K562 (cell line): ENCODE results near the gene CCDC187. TPM values are rescaled to one million over a fixed set of nuclear protein-coding genes. Genes with fewer than 3 reads are reported as not detected.
A peak's percentile ranks its signal among the peaks of the same experiment; 100 is the strongest.
"Not testable (repeated sequence)": the region's sequence is repeated elsewhere in the genome, so short reads cannot be mapped to it uniquely, and the experiment has no call there.

Source experiments
- ATAC-seq: fragments of 200-7000 bp; cut with Tn5 transposase; 3 replicates; pipeline ENCODE4 v1.9.1; 2020; ENCODE audit warnings: moderate library complexity
- BruUV-seq: library from RNA; stranded (reverse); fragments of 400-500 nt; replicated peaks from 2 replicates; lab custom pipeline; 2021; lab: Mats Ljungman, UMichigan
- CTCF ChIA-PET: fragments of 300-600 bp; formaldehyde crosslinking; extraction: SDS; loops from one replicate; lab custom pipeline; 2021; ENCODE audit warnings: low intra/inter-chr PET ratio; lab: Yijun Ruan, JAX
- POLR2A ChIA-PET: fragments of 300-600, 350-650 bp; sonication (Branson Sonifier 250); formaldehyde crosslinking; extraction: SDS; loops from one replicate; lab custom pipeline; 2021; ENCODE audit warnings: antibody characterized with exemption, inconsistent platforms; lab: Yijun Ruan, JAX
- DNase-seq, 4 experiments: peaks; one replicate each; pipeline versions ENCODE4 v3.0.0 to v3.0.0-alpha.2; 2011 to 2018; ENCODE audit warnings: low spot score in 3 of 4, mixed read lengths in 3 of 4; ENCODE audit errors: extremely low read depth in 1 of 4
- FAIRE-seq: peaks from 2 replicates; lab custom pipeline; 2011; peaks lifted over from hg19 to GRCh38; lab: Jason Lieb, UNC
- H2AFZ ChIP-seq: 2 replicates; pipeline ENCODE4 v1.6.0; 2011; ENCODE audit warnings: low read depth, low read length, control low read depth, inconsistent platforms
- H3K27ac ChIP-seq: fragments of 200-600 bp; 3 replicates; pipeline ENCODE4 v1.8.0; 2011; ENCODE audit warnings: low read depth, mild to moderate bottlenecking, control low read depth, inconsistent platforms, low read length, moderate library complexity, mixed read lengths; ENCODE audit errors: extremely low read depth
- H3K27me3 ChIP-seq, 2 experiments: fragments of 300-600 bp in 1 of 2; 2 replicates in 1 of 2; 3 replicates in 1 of 2; pipeline versions ENCODE4 v1.6.0 to v1.8.0; 2011; ENCODE audit warnings: inconsistent platforms in 2 of 2, low read length in 2 of 2, mild to moderate bottlenecking in 1 of 2, mixed read lengths in 1 of 2, moderate library complexity in 1 of 2; ENCODE audit not compliant: control insufficient read depth in 2 of 2, insufficient read depth in 2 of 2
- H3K36me3 ChIP-seq: fragments of 300-600 bp; 3 replicates; pipeline ENCODE4 v1.8.0; 2011; ENCODE audit warnings: mild to moderate bottlenecking, low read length, inconsistent platforms; ENCODE audit not compliant: control insufficient read depth, insufficient read depth
- H3K4me1 ChIP-seq, 2 experiments: fragments of 200-600 bp in 1 of 2; replicated peaks in 1 of 2; 2 replicates in 1 of 2; 3 replicates in 1 of 2; pipeline versions ENCODE4 v1.5.1 to v1.8.0; 2011; ENCODE audit warnings: inconsistent platforms in 2 of 2, low read length in 2 of 2, mild to moderate bottlenecking in 1 of 2, mixed read lengths in 1 of 2, moderate library complexity in 1 of 2; ENCODE audit not compliant: control insufficient read depth in 2 of 2, insufficient read depth in 2 of 2
- H3K4me2 ChIP-seq: 2 replicates; pipeline ENCODE4 v1.6.1; 2011; ENCODE audit warnings: low read length, control low read depth, inconsistent platforms, mixed read lengths; ENCODE audit not compliant: insufficient read depth
- H3K4me3 ChIP-seq: fragments of 200-600 bp; sonication (generic), shearing (Covaris generic); 2 replicates; pipeline ENCODE4 v1.5.1; 2016; ENCODE audit warnings: control low read depth, inconsistent platforms
- H3K79me2 ChIP-seq: fragments of 200-600 bp; 3 replicates; pipeline ENCODE4 v1.8.0; 2011; ENCODE audit warnings: low read length, inconsistent platforms; ENCODE audit not compliant: control insufficient read depth, insufficient read depth
- H3K9ac ChIP-seq, 2 experiments: 2 replicates each; pipeline versions ENCODE4 v1.6.0 to v1.6.1; 2011; ENCODE audit warnings: low read depth in 2 of 2, low read length in 2 of 2, control low read depth in 1 of 2, inconsistent platforms in 1 of 2, mild to moderate bottlenecking in 1 of 2, mixed read lengths in 1 of 2; ENCODE audit not compliant: insufficient read depth in 1 of 2
- H3K9me1 ChIP-seq: one replicate; pipeline ENCODE4 v1.6.0; 2011; ENCODE audit warnings: inconsistent platforms, mild to moderate bottlenecking, low read length, moderate library complexity; ENCODE audit not compliant: control insufficient read depth, insufficient read depth
- H3K9me3 ChIP-seq: replicated peaks from 2 replicates; pipeline ENCODE4 v1.5.1; 2011; ENCODE audit warnings: low read depth, low read length, inconsistent platforms; ENCODE audit not compliant: control insufficient read depth, insufficient read depth
- H4K20me1 ChIP-seq: replicated peaks from 2 replicates; pipeline ENCODE4 v1.6.1; 2011; ENCODE audit warnings: low read length, inconsistent platforms, mixed read lengths; ENCODE audit not compliant: control insufficient read depth, insufficient read depth
- BCOR ChIP-seq: fragments of 450-650 bp; IDR thresholded peaks from 2 replicates; pipeline ENCODE4 v1.6.1; 2016
- KDM1A ChIP-seq, 2 experiments: fragments of 450-650 bp; IDR thresholded peaks; 2 replicates each; pipeline ENCODE4 v1.6.1; 2016; ENCODE audit warnings: mild to moderate bottlenecking in 2 of 2
- ZNF146 ChIP-seq: IDR thresholded peaks from one replicate; pipeline ENCODE4 v1.6.1; 2018; ENCODE audit warnings: missing compliant biosample characterization; ENCODE audit not compliant: unreplicated experiment
- WGBS: fragments of 100-300 bp; shearing (Covaris generic); methylation state at CpG from one replicate; pipeline ENCODE4 v1.1.6; 2016; ENCODE audit warnings: low coverage, mixed read lengths; ENCODE audit not compliant: insufficient coverage; ENCODE audit errors: missing lambda C conversion rate; 5-methylcytosine and 5-hydroxymethylcytosine counted together
- in situ Hi-C: fragments of 300-500 bp; cut with MboI; formaldehyde crosslinking; loops from 4 replicates; pipeline ENCODE4 v1.15.0; 2018; ENCODE audit warnings: inconsistent platforms, mixed read lengths
- intact Hi-C: fragments of 100-400 bp; cut with micrococcal nuclease; formaldehyde crosslinking; loops from 2 replicates; pipeline ENCODE4 v1.14.2; 2022
- polyA plus RNA-seq, 8 experiments: library from polyadenylated mRNA; depleted of rRNA in 4 of 8; stranded (reverse) in 5 of 8; unstranded in 3 of 8; fragments of >200 nt; fragmentation: Nextera tagmentation in 2 of 8; fragmentation: Illumina TruSeq in 1 of 8; extraction: Ambion mirVana in 2 of 8; extraction: Trizol in 1 of 8; gene quantifications; 2 replicates each; pipeline versions ENCODE4 v1.2.1 to v1.2.3, GENCODE V29; 2011 to 2014; ENCODE audit warnings: inconsistent platforms in 1 of 8, missing spikeins in 1 of 8
- total RNA-seq, 7 experiments: library from RNA; depleted of rRNA in 6 of 7; stranded (reverse); fragments of >200 nt in 6 of 7; fragmentation: Illumina TruSeq in 2 of 7; extraction: Trizol in 2 of 7; gene quantifications; 2 replicates each; pipeline versions ENCODE4 v1.2.1 to v1.2.3, GENCODE V29; 2011 to 2021; ENCODE audit warnings: low replicate concordance in 1 of 7

CCDC187 gene
- total and polyA plus RNA-seq, 9 of the 15 experiments (the other 6 are each of a cell fraction or from before 2014, with no cell fraction given): not detected

DNA sequence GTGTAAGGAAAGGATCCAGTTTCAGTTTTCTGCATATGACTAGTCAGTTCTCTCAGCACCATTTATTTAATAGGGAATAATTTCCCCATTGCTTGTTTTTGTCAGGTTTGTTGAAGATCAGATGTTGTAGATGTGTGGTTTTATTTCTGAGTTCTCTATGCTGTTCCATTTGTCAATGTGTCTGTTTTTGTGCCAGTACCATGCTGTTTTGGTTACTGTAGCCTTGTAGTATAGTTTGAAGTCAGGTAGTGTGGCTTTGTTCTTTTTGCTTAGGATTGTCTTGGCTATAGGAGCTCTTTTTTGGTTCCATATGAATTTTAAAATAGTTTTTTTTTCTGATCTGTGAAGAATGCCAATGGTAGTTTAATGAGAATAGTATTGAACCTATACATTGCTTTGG, 17.1 kb upstream of the CCDC187 start:
- peak; percentile 48; the same call in 1 of the 2 replicates for TF ChIP-seq BCOR
- TF ChIP-seq, all 486 proteins: peak for 1; not testable (repeated sequence) for 485
- POLR2A ChIA-PET: interaction anchor here (0.9 kb wide), 1 partner anchor 106 kb away, joined by 3 read pairs; no protein-coding TSS in a partner anchor
- H3K27me3 ChIP-seq: peaks cover 19 to 55% of the 10 kb centered on the region in 2 experiments; a peak in 4 of 5 replicates
- H2AFZ ChIP-seq, H3K4me3 ChIP-seq, in situ Hi-C loops, intact Hi-C loops, DNase-seq, FAIRE-seq, H3K9me3 ChIP-seq, CTCF ChIA-PET, H3K36me3 ChIP-seq, H3K79me2 ChIP-seq, H4K20me1 ChIP-seq, H3K9me1 ChIP-seq, ATAC-seq, BruUV-seq, H3K9ac ChIP-seq, H3K4me2 ChIP-seq, H3K27ac ChIP-seq: not testable (repeated sequence)
- H3K4me1 ChIP-seq: peaks cover 0 to 54% of the 10 kb centered on the region in 2 experiments; a peak in 3 of 5 replicates

DNA sequence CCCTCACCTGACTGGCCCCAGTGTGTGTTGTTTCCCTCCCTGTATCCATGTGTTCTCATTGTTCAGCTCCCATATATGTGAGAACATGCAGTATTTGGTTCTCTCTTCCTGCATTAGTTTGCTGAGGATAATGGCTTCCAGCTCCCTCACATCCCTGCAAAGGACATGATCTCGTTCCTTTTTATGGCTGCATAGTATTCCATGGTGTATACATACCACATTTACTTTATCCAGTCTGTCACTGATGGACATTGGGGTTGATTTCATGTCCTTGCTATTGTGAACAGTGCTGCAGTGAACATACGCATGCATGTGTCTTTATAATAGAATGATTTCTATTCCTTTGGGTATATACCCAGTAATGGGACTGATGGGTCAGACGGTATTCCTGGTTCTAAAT, 16.1 kb upstream of the CCDC187 start:
- Histone ChIP-seq H3K4me1 (peaks cover 0 to 44% of the 10 kb centered on the region in 2 experiments; a peak in 3 of 5 replicates), H3K27me3 (peaks cover 19 to 57% of the 10 kb centered on the region in 2 experiments; a peak in 4 of 5 replicates)
- H3K9ac ChIP-seq, H3K4me2 ChIP-seq, in situ Hi-C loops, DNase-seq, H2AFZ ChIP-seq, BruUV-seq, H3K9me3 ChIP-seq, FAIRE-seq, H4K20me1 ChIP-seq, H3K9me1 ChIP-seq, H3K36me3 ChIP-seq, H3K27ac ChIP-seq, H3K4me3 ChIP-seq, H3K79me2 ChIP-seq, ATAC-seq, intact Hi-C loops, CTCF ChIA-PET: not testable (repeated sequence)
- 31% methylated on average over 3 of the region's 3 CpGs for WGBS
- POLR2A ChIA-PET: interaction anchor here (0.6 to 0.9 kb wide), 2 partner anchors 36 to 105 kb away, joined by 3 read pairs; no protein-coding TSS in a partner anchor
- peak; percentile 64 for TF ChIP-seq BCOR
- peak in 1 of 2 experiments; percentile 11; a peak in 1 of 4 replicates for TF ChIP-seq KDM1A (IDR thresholded peaks at IDR 0.05)
- TF ChIP-seq ZNF146 (CRISPR knock-in tag): peak; percentile 96
